Measurements from ENCODE around the gene ADAMTS18. TPM values are rescaled to one million over a fixed set of nuclear protein-coding genes. Genes with fewer than 3 reads are reported as not detected.
A peak's percentile ranks its signal among the peaks of the same experiment; 100 is the strongest.

Gene ADAMTS18
- total and polyA plus RNA-seq, 2 donors (not counting 3 experiments of a cell fraction or from before 2014, with no cell fraction given) = 18.4 to 27.5 TPM

- ChIA-PET CTCF (interaction anchor here (0.8 to 1.1 kb wide), 2 partner anchors 21 to 607 kb away, joined by 3 to 5 read pairs; no protein-coding TSS in a partner anchor), POLR2A (no interaction called here)
- no peak overlapping the region for H3K4me2 ChIP-seq (ENCODE audit: insufficient read depth, low read length)
- H3K36me3 ChIP-seq (ENCODE audit: control insufficient read depth in 2 of 2, extremely low read depth in 1 of 2, insufficient read depth in 2 of 2, low read length in 2 of 2) = peaks cover 0 to 2% of the 10 kb centered on the region in 2 experiments
- H3K79me2 ChIP-seq (ENCODE audit: control insufficient read depth, insufficient read depth, low read length) = peaks cover 5% of the 10 kb centered on the region
- H2AFZ ChIP-seq (ENCODE audit: low read depth, low read length) = no peak overlapping the region
- peak; percentile 26 for FAIRE-seq
- no peaks in the 10 kb centered on the region for H4K20me1 ChIP-seq (replicated peaks; ENCODE audit: control insufficient read depth, extremely low read depth, insufficient read depth, low read length)
- no TSS peak for BruUV-seq (replicated peaks)
- TF ChIP-seq MAX (IDR thresholded peaks at IDR 0.05; ENCODE audit: insufficient read depth, insufficient read length) = no peak
- TF ChIP-seq POLR2A (IDR thresholded peaks at IDR 0.05; ENCODE audit: low read depth, low read length) = no peak
- no peak for TF ChIP-seq MYC (IDR thresholded peaks at IDR 0.05; ENCODE audit: low read depth, low read length)
- no peak for TF ChIP-seq POLR2AphosphoS5 (IDR thresholded peaks at IDR 0.05; ENCODE audit: insufficient read depth, low read depth, low read length)
- no peak for TF ChIP-seq JUN (IDR thresholded peaks at IDR 0.05; ENCODE audit: borderline replicate concordance, insufficient read depth, insufficient read length, low read depth)
- TF ChIP-seq CTCF (IDR thresholded peaks at IDR 0.05; ENCODE audit: extremely low read depth in 1 of 2, insufficient read depth in 1 of 2, low read depth in 1 of 2, low read length in 2 of 2) = no peak
- TF ChIP-seq EZH2 (IDR thresholded peaks at IDR 0.05; ENCODE audit: borderline replicate concordance, low read depth, low read length, severe bottlenecking) = no peak
- no peak for TF ChIP-seq FOS (IDR thresholded peaks at IDR 0.05; ENCODE audit: borderline replicate concordance, insufficient read depth, low read length)
- TF ChIP-seq GATA2 (IDR thresholded peaks at IDR 0.05; ENCODE audit: insufficient read depth, insufficient read length, low read depth, low read length) = no peak
- dilution Hi-C loops (cut with MboI; ENCODE audit: extremely low pct_ligation_motif_present, low sequenced_read_pairs) (no loop called here), intact Hi-C loops (cut with micrococcal nuclease) (no loop called here)
- H3K27me3 ChIP-seq (ENCODE audit: control insufficient read depth in 2 of 2, insufficient read depth in 2 of 2, low read length in 2 of 2) = no peaks in the 10 kb centered on the region
- no peak overlapping the region for H3K9ac ChIP-seq (replicated peaks; ENCODE audit: extremely low read depth, insufficient read depth, low read length)
- H3K9me3 ChIP-seq (replicated peaks; ENCODE audit: control insufficient read depth, insufficient read depth, low read length) = no peaks in the 10 kb centered on the region
- peak; percentile 26 for DNase-seq (ENCODE audit: low read depth, low spot score)
- H3K27ac ChIP-seq (ENCODE audit: insufficient read depth, low read depth, low read length) = no peak overlapping the region
- H3K4me3 ChIP-seq (replicated peaks in 1 of 3; ENCODE audit: insufficient read depth in 1 of 3, low read depth in 1 of 3, low read length in 3 of 3) = no peak overlapping the region
- no peaks in the 10 kb centered on the region for H3K9me1 ChIP-seq (replicated peaks; ENCODE audit: control insufficient read depth, extremely low read depth, insufficient read depth, low read length)
- peaks cover 6% of the 10 kb centered on the region for H3K4me1 ChIP-seq (ENCODE audit: control insufficient read depth, extremely low read depth, insufficient read depth, low read length)
These were observed 38.4 kb downstream of the ADAMTS18 start for GRCh38 chr16:77396461-77396860.
